GM10266 (cell line): ENCODE results near the gene RS1.

Source experiments
- DNase-seq: peaks from one replicate; pipeline ENCODE4 v3.0.0; 2012; ENCODE audit errors: extremely low spot score
- CTCF ChIP-seq: IDR thresholded peaks from 2 replicates; pipeline ENCODE4 v1.5.1; 2012; ENCODE audit warnings: mild to moderate bottlenecking, low read depth; ENCODE audit not compliant: control insufficient read depth, insufficient read depth; ENCODE audit errors: missing control alignments

The RS1 gene

GRCh38 chrX:18638398-18638797 is 33.5 kb downstream of the RS1 start:
- no peak for TF ChIP-seq CTCF
- no peak for DNase-seq

- TF ChIP-seq CTCF: no peak
- DNase-seq: no peak
Observed at GRCh38 chrX:18630934-18631333, 41.0 kb downstream of the RS1 start.

GRCh38 chrX:18624599-18624998 is 47.3 kb downstream of the RS1 start:
- no peak for DNase-seq
- TF ChIP-seq CTCF: no peak

- peak; percentile 10 for DNase-seq
- TF ChIP-seq CTCF: no peak
Observed at GRCh38 chrX:18620349-18620748, 51.6 kb downstream of the RS1 start.

- DNase-seq: no peak
- no peak for TF ChIP-seq CTCF
Observed at GRCh38 chrX:18619288-18619687, 52.6 kb downstream of the RS1 start.

- no peak for DNase-seq
Observed at GRCh38 chrX:18617407-18617750, 54.5 kb downstream of the RS1 start.

GRCh38 chrX:18616688-18617406 is 55.1 kb downstream of the RS1 start:
- no peak for TF ChIP-seq CTCF
- DNase-seq: no peak

More at GRCh38 chrX:18617407-18617750, 54.5 kb downstream of the RS1 start:
- no peak for TF ChIP-seq CTCF
